GM18861 (cell line): ENCODE results near the gene GNAQ.

ENCODE experiments used
- ATAC-seq: cut with Tn5 transposase; IDR thresholded peaks from one replicate; pipeline ENCODE4 v1.9.1; 2021; ENCODE audit not compliant: unreplicated experiment

The GNAQ gene

GRCh38 chr9:78003730-78004129 lies 27.9 kb downstream of the GNAQ start:
- no peak for ATAC-seq

GRCh38 chr9:78001946-78002731 lies 29.5 kb downstream of the GNAQ start:
- ATAC-seq, result no peak

- ATAC-seq, result no peak
Measured at GRCh38 chr9:78000221-78000620, 31.4 kb downstream of the GNAQ start.

GRCh38 chr9:77999231-77999631 lies 32.4 kb downstream of the GNAQ start:
- no peak for ATAC-seq

GRCh38 chr9:77997611-77998284 lies 33.9 kb downstream of the GNAQ start:
- ATAC-seq, result no peak

GRCh38 chr9:77996696-77997095 lies 34.9 kb downstream of the GNAQ start:
- no peak for ATAC-seq

GRCh38 chr9:77991191-77991590 lies 40.4 kb downstream of the GNAQ start:
- ATAC-seq, result no peak

GRCh38 chr9:77989909-77990308 lies 41.7 kb downstream of the GNAQ start:
- no peak for ATAC-seq

- no peak for ATAC-seq
Measured at GRCh38 chr9:77989458-77989857, 42.2 kb downstream of the GNAQ start.

- no peak for ATAC-seq
Measured at GRCh38 chr9:77988630-77989029, 43.0 kb downstream of the GNAQ start.

- ATAC-seq, result no peak
Measured at GRCh38 chr9:77987880-77988525, 43.6 kb downstream of the GNAQ start.

- ATAC-seq, result no peak
Measured at GRCh38 chr9:77987081-77987656, 44.4 kb downstream of the GNAQ start.

- ATAC-seq, result no peak
Measured at GRCh38 chr9:77985996-77986395, 45.6 kb downstream of the GNAQ start.

GRCh38 chr9:77983320-77983662 lies 48.3 kb downstream of the GNAQ start:
- ATAC-seq, result no peak

GRCh38 chr9:77982581-77983319 lies 48.9 kb downstream of the GNAQ start:
- no peak for ATAC-seq

- ATAC-seq, result no peak
Measured at GRCh38 chr9:77981907-77982306, 49.7 kb downstream of the GNAQ start.

- ATAC-seq, result no peak
Measured at GRCh38 chr9:77981332-77981731, 50.3 kb downstream of the GNAQ start.

- no peak for ATAC-seq
Measured at GRCh38 chr9:77980622-77981021, 51.0 kb downstream of the GNAQ start.

GRCh38 chr9:77978086-77978781 lies 53.4 kb downstream of the GNAQ start:
- no peak for ATAC-seq

- ATAC-seq, result no peak
Measured at GRCh38 chr9:77977210-77977611, 54.4 kb downstream of the GNAQ start.

- ATAC-seq, result no peak
Measured at GRCh38 chr9:77975806-77976205, 55.8 kb downstream of the GNAQ start.
